Astrocyte (in vitro differentiated cells and primary cell): ENCODE data around the gene PTBP2. TPM values are rescaled to one million over a fixed set of nuclear protein-coding genes. Genes with fewer than 3 reads are reported as not detected.

Experiments
- DNase-seq: peaks from one replicate; pipeline ENCODE4 v3.0.0-alpha.2; 2010; ENCODE audit warnings: low read depth
- FAIRE-seq: peaks from 2 replicates; lab custom pipeline; 2011; peaks lifted over from hg19 to GRCh38; lab: Jason Lieb, UNC
- H2AFZ ChIP-seq: 2 replicates; pipeline ENCODE4 v1.6.0; 2012; ENCODE audit warnings: low read depth, low read length, inconsistent platforms
- H3K27ac ChIP-seq: 2 replicates; pipeline ENCODE4 v1.5.1; 2011; ENCODE audit warnings: low read depth, low read length, inconsistent platforms
- H3K27me3 ChIP-seq: 2 replicates; pipeline ENCODE4 v1.6.0; 2011; ENCODE audit warnings: low read length, inconsistent platforms; ENCODE audit not compliant: insufficient read depth
- H3K36me3 ChIP-seq: 2 replicates; pipeline ENCODE4 v1.5.1; 2011; ENCODE audit warnings: low read length, inconsistent platforms; ENCODE audit not compliant: insufficient read depth
- H3K4me1 ChIP-seq: 2 replicates; pipeline ENCODE4 v1.5.1; 2011; ENCODE audit warnings: low read length, inconsistent platforms; ENCODE audit not compliant: insufficient read depth
- H3K4me2 ChIP-seq: 2 replicates; pipeline ENCODE4 v1.6.0; 2012; ENCODE audit warnings: low read length, inconsistent platforms
- H3K4me3 ChIP-seq: 2 replicates; pipeline ENCODE4 v1.5.1; 2011; ENCODE audit warnings: low read depth, mild to moderate bottlenecking, low read length, inconsistent platforms; ENCODE audit not compliant: insufficient read depth
- H3K79me2 ChIP-seq: 2 replicates; pipeline ENCODE4 v1.6.0; 2012; ENCODE audit warnings: mild to moderate bottlenecking, low read length, inconsistent platforms; ENCODE audit not compliant: insufficient read depth
- H3K9ac ChIP-seq: 2 replicates; pipeline ENCODE4 v1.6.0; 2012; ENCODE audit warnings: mild to moderate bottlenecking, low read length, inconsistent platforms
- H3K9me3 ChIP-seq: 2 replicates; pipeline ENCODE4 v1.5.1; 2012; ENCODE audit warnings: low read depth, mild to moderate bottlenecking, low read length, inconsistent platforms; ENCODE audit not compliant: insufficient read depth
- H4K20me1 ChIP-seq: 2 replicates; pipeline ENCODE4 v1.6.0; 2012; ENCODE audit warnings: low read length, inconsistent platforms; ENCODE audit not compliant: insufficient read depth
- H3K27ac Mint-ChIP-seq: one replicate; pipeline ENCODE4 v1.8.0; 2021; ENCODE audit warnings: mild to moderate bottlenecking, mixed read lengths; ENCODE audit not compliant: unreplicated experiment
- H3K27me3 Mint-ChIP-seq: one replicate; pipeline ENCODE4 v1.8.0; 2021; ENCODE audit warnings: low read depth, mixed read lengths; ENCODE audit not compliant: unreplicated experiment
- H3K36me3 Mint-ChIP-seq: one replicate; pipeline ENCODE4 v1.8.0; 2021; ENCODE audit warnings: low read depth, mixed read lengths; ENCODE audit not compliant: unreplicated experiment
- H3K4me1 Mint-ChIP-seq: one replicate; pipeline ENCODE4 v1.8.0; 2021; ENCODE audit warnings: low read depth, mixed read lengths; ENCODE audit not compliant: unreplicated experiment
- H3K4me3 Mint-ChIP-seq: one replicate; pipeline ENCODE4 v1.8.0; 2021; ENCODE audit warnings: mild to moderate bottlenecking, moderate library complexity, mixed read lengths; ENCODE audit not compliant: unreplicated experiment
- H3K9me3 Mint-ChIP-seq: one replicate; pipeline ENCODE4 v1.8.0; 2021; ENCODE audit warnings: mild to moderate bottlenecking, mixed read lengths; ENCODE audit not compliant: unreplicated experiment
- CTCF ChIP-seq: IDR thresholded peaks from 2 replicates; pipeline ENCODE4 v1.5.1; 2011; ENCODE audit warnings: low read depth, mild to moderate bottlenecking, inconsistent platforms, low read length, moderate library complexity; ENCODE audit not compliant: insufficient read depth
- EZH2 ChIP-seq: IDR thresholded peaks from 2 replicates; pipeline ENCODE4 v1.6.1; 2012; ENCODE audit warnings: mild to moderate bottlenecking, low read length, inconsistent platforms; ENCODE audit not compliant: insufficient read depth
- total RNA-seq: library from RNA; stranded (reverse); gene quantifications from 2 replicates; pipeline ENCODE4 v1.2.1, GENCODE V29; 2021

Gene PTBP2
- total RNA-seq, 1 donor from 2014 or later, result 20.7 TPM

- no peak for TF ChIP-seq CTCF
- no peak for TF ChIP-seq EZH2
- no peaks in the 10 kb centered on the region for H4K20me1 ChIP-seq
- H3K9me3 ChIP-seq, result no peaks in the 10 kb centered on the region
- H2AFZ ChIP-seq, result no peak overlapping the region
- no peaks in the 10 kb centered on the region for H3K27me3 ChIP-seq
- no peak overlapping the region for H3K4me3 Mint-ChIP-seq
- H3K36me3 Mint-ChIP-seq, result no peaks in the 10 kb centered on the region
- DNase-seq (no peak), FAIRE-seq (no peak)
- no peak overlapping the region for H3K27ac ChIP-seq
- H3K79me2 ChIP-seq, result no peaks in the 10 kb centered on the region
- H3K4me2 ChIP-seq, result no peak overlapping the region
- no peaks in the 10 kb centered on the region for H3K27me3 Mint-ChIP-seq
- H3K4me1 ChIP-seq, result no peaks in the 10 kb centered on the region
- H3K27ac Mint-ChIP-seq, result no peak overlapping the region
- H3K36me3 ChIP-seq, result peaks cover 2% of the 10 kb centered on the region
- H3K4me1 Mint-ChIP-seq, result no peaks in the 10 kb centered on the region
- H3K4me3 ChIP-seq, result no peak overlapping the region
- no peaks in the 10 kb centered on the region for H3K9me3 Mint-ChIP-seq
- no peak overlapping the region for H3K9ac ChIP-seq
Measured at GRCh38 chr1:96825950-96826576, 104.5 kb downstream of the PTBP2 start.

DNA sequence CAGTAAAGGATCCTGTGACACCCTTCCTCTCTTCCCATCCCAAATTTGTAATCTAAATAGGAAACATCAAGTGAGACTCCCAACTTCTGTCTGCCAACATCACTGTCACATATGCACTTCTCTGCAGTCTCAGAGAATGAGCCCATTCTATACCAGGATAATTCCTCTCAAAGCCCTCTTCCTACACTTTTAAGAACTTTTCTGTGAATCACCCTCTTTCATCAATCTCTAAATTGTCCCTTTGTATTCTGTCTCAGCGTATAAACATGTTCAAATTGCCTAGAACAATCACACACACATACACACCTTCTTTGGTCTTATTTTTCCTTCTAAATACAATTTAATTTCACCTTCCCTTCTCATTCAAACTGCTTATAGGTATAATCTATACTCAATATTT lies 111.8 kb downstream of the PTBP2 start:
- no peaks in the 10 kb centered on the region for H3K27me3 Mint-ChIP-seq
- no peaks in the 10 kb centered on the region for H3K9me3 Mint-ChIP-seq
- no peak overlapping the region for H3K27ac Mint-ChIP-seq
- Histone ChIP-seq H3K9me3 (no peaks in the 10 kb centered on the region), H3K4me2 (no peak overlapping the region), H3K4me3 (no peak overlapping the region), H3K9ac (no peak overlapping the region), H2AFZ (no peak overlapping the region), H4K20me1 (no peaks in the 10 kb centered on the region), H3K27me3 (no peaks in the 10 kb centered on the region), H3K36me3 (no peaks in the 10 kb centered on the region), H3K27ac (no peak overlapping the region), H3K4me1 (no peaks in the 10 kb centered on the region), H3K79me2 (no peaks in the 10 kb centered on the region)
- TF ChIP-seq CTCF, result no peak
- no peak for TF ChIP-seq EZH2
- H3K36me3 Mint-ChIP-seq, result no peaks in the 10 kb centered on the region
- DNase-seq (no peak), FAIRE-seq (no peak)
- no peak overlapping the region for H3K4me3 Mint-ChIP-seq
- H3K4me1 Mint-ChIP-seq, result no peaks in the 10 kb centered on the region

GRCh38 chr1:96834986-96835385 lies 113.4 kb downstream of the PTBP2 start:
- FAIRE-seq (no peak), DNase-seq (no peak)
- no peaks in the 10 kb centered on the region for H3K79me2 ChIP-seq
- H3K9ac ChIP-seq, result no peak overlapping the region
- H3K4me3 ChIP-seq, result no peak overlapping the region
- H3K4me2 ChIP-seq, result no peak overlapping the region
- H4K20me1 ChIP-seq, result no peaks in the 10 kb centered on the region
- H3K4me3 Mint-ChIP-seq, result no peak overlapping the region
- H3K36me3 Mint-ChIP-seq, result no peaks in the 10 kb centered on the region
- H3K9me3 ChIP-seq, result no peaks in the 10 kb centered on the region
- H3K4me1 ChIP-seq, result no peaks in the 10 kb centered on the region
- H3K27ac Mint-ChIP-seq, result no peak overlapping the region
- H3K4me1 Mint-ChIP-seq, result no peaks in the 10 kb centered on the region
- TF ChIP-seq CTCF, result no peak
- TF ChIP-seq EZH2, result no peak
- no peaks in the 10 kb centered on the region for H3K9me3 Mint-ChIP-seq
- no peaks in the 10 kb centered on the region for H3K36me3 ChIP-seq
- H3K27me3 ChIP-seq, result no peaks in the 10 kb centered on the region
- no peak overlapping the region for H3K27ac ChIP-seq
- H2AFZ ChIP-seq, result no peak overlapping the region
- no peaks in the 10 kb centered on the region for H3K27me3 Mint-ChIP-seq
